IMR-90 (cell line): ENCODE results near the gene ILF2.

Experiments used
- RFX5 ChIP-seq: IDR thresholded peaks from 2 replicates; pipeline ENCODE4 v1.8.0; 2012; ENCODE audit warnings: low read depth, mild to moderate bottlenecking, low read length, moderate library complexity
- TF ChIP-seq, protein P1 (sequence below): conservative IDR thresholded peaks from 2 replicates; pipeline ENCODE4 v1.5.1; 2012; ENCODE audit warnings: mild to moderate bottlenecking, low read depth, low read length, improper control_type of control experiment

DNA sequence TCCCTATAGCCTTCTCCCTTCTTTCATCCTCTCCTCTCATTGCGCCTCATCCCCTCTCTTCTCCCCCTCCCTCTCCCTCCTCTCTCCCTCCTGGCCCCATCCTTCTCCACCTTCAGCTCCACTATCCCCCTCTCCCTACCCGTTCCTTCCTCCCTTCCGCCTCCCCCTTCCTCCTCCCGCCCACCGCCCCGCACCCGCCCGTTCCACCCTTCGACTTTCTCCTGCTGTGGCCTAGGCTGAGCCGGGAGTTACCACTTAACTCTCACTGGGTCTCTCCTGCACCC is 9.3 kb upstream of the ILF2 start:
- TF ChIP-seq, protein P1, sequence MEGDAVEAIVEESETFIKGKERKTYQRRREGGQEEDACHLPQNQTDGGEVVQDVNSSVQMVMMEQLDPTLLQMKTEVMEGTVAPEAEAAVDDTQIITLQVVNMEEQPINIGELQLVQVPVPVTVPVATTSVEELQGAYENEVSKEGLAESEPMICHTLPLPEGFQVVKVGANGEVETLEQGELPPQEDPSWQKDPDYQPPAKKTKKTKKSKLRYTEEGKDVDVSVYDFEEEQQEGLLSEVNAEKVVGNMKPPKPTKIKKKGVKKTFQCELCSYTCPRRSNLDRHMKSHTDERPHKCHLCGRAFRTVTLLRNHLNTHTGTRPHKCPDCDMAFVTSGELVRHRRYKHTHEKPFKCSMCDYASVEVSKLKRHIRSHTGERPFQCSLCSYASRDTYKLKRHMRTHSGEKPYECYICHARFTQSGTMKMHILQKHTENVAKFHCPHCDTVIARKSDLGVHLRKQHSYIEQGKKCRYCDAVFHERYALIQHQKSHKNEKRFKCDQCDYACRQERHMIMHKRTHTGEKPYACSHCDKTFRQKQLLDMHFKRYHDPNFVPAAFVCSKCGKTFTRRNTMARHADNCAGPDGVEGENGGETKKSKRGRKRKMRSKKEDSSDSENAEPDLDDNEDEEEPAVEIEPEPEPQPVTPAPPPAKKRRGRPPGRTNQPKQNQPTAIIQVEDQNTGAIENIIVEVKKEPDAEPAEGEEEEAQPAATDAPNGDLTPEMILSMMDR, result no peak
- no peak for TF ChIP-seq RFX5
